HEK293 (cell line): ENCODE results near the gene BOC.

Experiments
- CTCF ChIP-seq: fragments of 450-650 bp; formaldehyde crosslinking; IDR thresholded peaks from 2 replicates; pipeline ENCODE4 v1.5.1; 2016; ENCODE audit warnings: missing biosample characterization, missing genetic modification characterization
- KLF16 ChIP-seq: fragments of 450-650 bp; formaldehyde crosslinking; IDR thresholded peaks from 2 replicates; pipeline ENCODE4 v1.5.1; 2017; ENCODE audit warnings: missing biosample characterization, missing genetic modification characterization
- PATZ1 ChIP-seq: fragments of 450-650 bp; formaldehyde crosslinking; IDR thresholded peaks from 2 replicates; pipeline ENCODE4 v1.5.1; 2016; ENCODE audit warnings: missing biosample characterization, missing genetic modification characterization
- REST ChIP-seq: fragments of 450-650 bp; formaldehyde crosslinking; IDR thresholded peaks from 2 replicates; pipeline ENCODE4 v1.5.1; 2016; ENCODE audit warnings: missing biosample characterization, missing genetic modification characterization
- ZNF121 ChIP-seq: fragments of 450-650 bp; formaldehyde crosslinking; IDR thresholded peaks from 2 replicates; pipeline ENCODE4 v1.5.1; 2016; ENCODE audit warnings: missing biosample characterization, missing genetic modification characterization
- ZNF140 ChIP-seq: fragments of 450-650 bp; formaldehyde crosslinking; IDR thresholded peaks from 2 replicates; pipeline ENCODE4 v1.5.1; 2016; ENCODE audit warnings: missing biosample characterization, missing genetic modification characterization
- ZNF148 ChIP-seq: fragments of 450-650 bp; formaldehyde crosslinking; IDR thresholded peaks from 2 replicates; pipeline ENCODE4 v1.5.0; 2017; ENCODE audit warnings: missing biosample characterization, missing genetic modification characterization, borderline replicate concordance
- ZNF248 ChIP-seq: fragments of 450-650 bp; formaldehyde crosslinking; IDR thresholded peaks from 2 replicates; pipeline ENCODE4 v1.5.1; 2017; ENCODE audit warnings: missing biosample characterization, missing genetic modification characterization
- ZNF274 ChIP-seq, 2 experiments: fragments of 200-500 bp in 1 of 2; fragments of 450-650 bp in 1 of 2; sonication (Bioruptor generic) in 1 of 2; formaldehyde crosslinking in 1 of 2; IDR thresholded peaks; 2 replicates each; pipeline versions ENCODE4 v1.5.1 to v1.6.1; 2014 to 2016; ENCODE audit warnings: borderline replicate concordance in 1 of 2, inconsistent platforms in 1 of 2, low read length in 1 of 2, missing biosample characterization in 1 of 2, missing genetic modification characterization in 1 of 2

- TF ChIP-seq ZNF148 (tag by site-specific recombination) = no peak
- TF ChIP-seq CTCF (tag by site-specific recombination) = no peak
- TF ChIP-seq PATZ1 (tag by site-specific recombination) = no peak
- TF ChIP-seq ZNF274 (IDR thresholded peaks at IDR 0.05; ENCODE audit: low read length) = no peak
- no peak for TF ChIP-seq ZNF274 (tag by site-specific recombination; IDR thresholded peaks at IDR 0.05; ENCODE audit: borderline replicate concordance)
- no peak for TF ChIP-seq KLF16 (tag by site-specific recombination)
- no peak for TF ChIP-seq ZNF140 (tag by site-specific recombination)
- no peak for TF ChIP-seq ZNF248 (tag by site-specific recombination)
- no peak for TF ChIP-seq REST (tag by site-specific recombination)
- no peak for TF ChIP-seq ZNF121 (tag by site-specific recombination)
Observed at GRCh38 chr3:113264283-113265131, 53.1 kb downstream of the BOC start.
